Lower leg skin (tissue), 3 donors: ENCODE measurements around the gene FHIP2A.

Experiments
- CTCF ChIP-seq, 3 donors: fragments of 450-650 bp; IDR thresholded peaks; one replicate each; pipeline ENCODE4 v1.5.1; 2016; ENCODE audit warnings: antibody characterized with exemption in 3 of 3, mild to moderate bottlenecking in 3 of 3, moderate library complexity in 2 of 3
- POLR2A ChIP-seq, 2 donors: fragments of 450-650 bp; IDR thresholded peaks; one replicate each; pipeline ENCODE4 v1.6.1; 2016 to 2017; ENCODE audit warnings: antibody characterized with exemption in 2 of 2, mild to moderate bottlenecking in 1 of 2, moderate library complexity in 1 of 2

GRCh38 chr10:114806562-114807391 is 14.8 kb upstream of the FHIP2A start:
- no peak for TF ChIP-seq CTCF (IDR thresholded peaks at IDR 0.05)
- TF ChIP-seq POLR2A (IDR thresholded peaks at IDR 0.05) = no peak
